Hematopoietic multipotent progenitor cell treated with erythropoietin and hydrocortisone succinate and interleukin-3 and kit ligand, for 17 days (in vitro differentiated cells): ENCODE results near the gene SH3BGR.

Experiments used
- DNase-seq: peaks from one replicate; pipeline ENCODE4 v3.0.0-alpha.2; 2015; ENCODE audit warnings: low spot score

The SH3BGR gene

DNA sequence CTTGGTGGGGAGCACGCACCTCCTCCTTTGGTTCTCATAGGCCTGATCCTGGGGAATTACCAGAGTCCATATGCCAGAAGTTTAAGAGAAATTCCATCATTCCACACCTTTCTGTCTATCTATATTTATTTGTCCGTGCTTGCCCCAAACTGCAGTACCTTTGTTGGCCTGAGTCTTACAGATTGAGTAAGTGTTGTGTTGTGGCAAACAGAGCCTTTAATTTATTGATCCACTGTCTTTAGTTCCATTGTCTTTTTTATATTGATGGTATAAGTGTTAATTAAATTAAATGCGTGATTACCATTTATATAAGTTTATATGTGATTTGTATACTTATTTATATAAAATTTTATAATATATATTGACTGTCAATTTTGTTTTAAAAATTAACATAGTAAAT, 4.9 kb downstream of the SH3BGR start:
- no peak for DNase-seq

DNA sequence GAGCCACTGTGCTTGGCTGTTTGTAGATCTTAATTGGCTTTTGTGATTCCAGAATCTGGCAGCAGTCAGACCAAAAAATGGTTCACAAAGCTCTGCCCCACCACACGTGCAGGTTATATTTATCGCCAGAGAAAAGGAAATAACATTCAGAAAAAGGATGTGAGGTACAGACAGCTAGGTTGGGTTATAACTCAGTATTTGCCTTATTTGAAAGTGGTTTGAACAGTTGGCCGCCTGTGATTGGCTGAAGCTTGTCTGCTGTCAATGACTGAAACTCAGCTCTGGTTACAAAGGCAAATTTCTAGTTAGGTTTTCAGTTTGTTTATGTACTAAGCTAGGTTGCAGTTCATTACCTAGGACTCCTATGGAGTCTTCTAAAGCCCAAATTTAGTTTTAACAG, 9.6 kb downstream of the SH3BGR start:
- DNase-seq = no peak

DNA sequence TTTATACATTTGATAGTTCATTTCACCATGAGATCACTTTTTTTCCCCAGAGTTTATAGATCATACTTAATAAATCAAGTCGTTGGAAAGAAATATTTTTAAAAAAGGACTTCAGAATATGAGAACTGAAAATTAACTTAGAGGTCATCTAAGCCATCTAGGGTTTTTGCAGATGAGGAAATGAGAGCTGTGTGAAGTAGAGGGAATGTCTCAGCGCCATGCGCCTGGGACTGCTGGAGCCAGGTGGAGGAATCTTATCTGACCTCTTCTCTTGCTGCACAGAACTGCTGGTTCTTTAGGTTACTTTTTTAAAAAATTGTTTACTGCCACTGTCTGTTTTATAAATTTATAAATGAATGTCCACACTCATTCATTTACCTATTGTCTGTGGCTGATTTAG, 11.5 kb downstream of the SH3BGR start:
- no peak for DNase-seq

DNA sequence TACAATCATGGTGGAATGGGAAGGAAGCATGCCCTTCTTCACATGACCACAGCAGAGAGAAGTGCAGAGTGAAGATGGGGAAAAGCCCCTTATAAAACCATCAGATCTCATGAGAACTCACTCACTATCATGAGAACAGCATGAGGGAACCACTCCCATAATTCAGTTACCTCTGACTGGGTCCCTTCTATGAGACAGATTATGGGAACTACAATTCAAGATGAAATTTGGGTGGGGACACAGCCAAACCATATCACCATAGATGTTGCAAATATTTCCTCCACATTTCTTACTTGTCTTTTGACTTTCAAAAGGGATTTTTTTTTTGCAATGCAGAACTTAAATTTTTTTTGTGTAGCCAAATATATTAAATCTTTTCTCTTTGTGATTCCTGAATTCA, 14.8 kb downstream of the SH3BGR start:
- no peak for DNase-seq

DNA sequence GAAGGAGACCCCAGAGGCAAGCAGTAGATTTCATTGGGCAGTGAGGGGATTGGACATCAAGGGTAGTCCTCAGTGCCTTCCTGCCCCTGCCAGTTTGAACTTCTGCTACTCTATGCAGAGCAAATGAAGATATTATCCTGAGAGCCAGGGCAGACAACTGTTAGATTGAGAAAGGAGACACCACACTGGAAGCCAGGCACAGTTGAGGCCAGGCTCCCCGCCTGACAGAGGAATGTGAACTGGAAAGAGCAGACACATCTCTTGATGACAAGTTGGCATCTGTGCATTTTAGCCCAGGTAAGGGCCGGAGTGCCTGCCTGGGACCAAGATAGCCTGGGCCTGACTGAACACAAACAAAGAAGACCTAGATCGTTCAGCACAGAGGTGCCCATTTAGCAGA, 16.0 kb downstream of the SH3BGR start:
- no peak for DNase-seq

DNA sequence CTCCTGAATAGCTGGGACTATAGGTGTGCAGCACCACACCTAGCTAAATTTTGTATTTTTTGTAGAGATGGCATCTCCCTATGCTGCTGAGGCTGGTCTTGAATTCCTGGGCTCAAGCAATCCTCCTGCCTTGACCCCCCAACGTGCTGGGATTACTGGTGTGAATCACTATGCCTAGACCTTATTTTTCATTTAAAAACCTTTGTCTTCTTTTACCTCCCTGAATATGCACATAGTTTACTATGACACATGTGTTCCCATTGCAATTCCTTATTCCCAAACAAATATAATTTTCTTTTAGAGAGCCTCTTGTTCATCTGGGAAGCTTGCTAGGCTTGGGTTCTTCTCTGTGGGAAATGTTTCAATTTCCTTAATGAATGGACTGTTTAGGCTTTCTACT, 16.8 kb downstream of the SH3BGR start:
- DNase-seq = no peak

DNA sequence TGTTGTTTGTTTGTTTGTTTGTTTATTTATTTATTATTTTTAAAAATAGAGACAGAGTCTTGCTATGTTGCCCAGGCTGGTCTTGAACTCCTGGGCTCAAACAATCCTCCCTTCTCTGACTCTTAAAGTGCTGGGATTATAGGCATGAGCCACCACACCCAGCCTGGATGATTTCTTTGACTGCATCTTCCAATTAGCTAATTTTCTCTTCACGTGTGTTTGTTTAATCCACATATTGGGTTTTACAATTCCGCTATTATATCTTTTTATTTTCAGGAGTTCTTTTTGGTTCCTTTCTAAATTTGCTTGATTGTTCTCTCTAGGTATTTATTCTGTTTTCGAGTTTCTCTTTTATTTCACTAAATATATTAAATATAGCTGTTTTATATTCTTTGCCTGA, 19.8 kb downstream of the SH3BGR start:
- no peak for DNase-seq

DNA sequence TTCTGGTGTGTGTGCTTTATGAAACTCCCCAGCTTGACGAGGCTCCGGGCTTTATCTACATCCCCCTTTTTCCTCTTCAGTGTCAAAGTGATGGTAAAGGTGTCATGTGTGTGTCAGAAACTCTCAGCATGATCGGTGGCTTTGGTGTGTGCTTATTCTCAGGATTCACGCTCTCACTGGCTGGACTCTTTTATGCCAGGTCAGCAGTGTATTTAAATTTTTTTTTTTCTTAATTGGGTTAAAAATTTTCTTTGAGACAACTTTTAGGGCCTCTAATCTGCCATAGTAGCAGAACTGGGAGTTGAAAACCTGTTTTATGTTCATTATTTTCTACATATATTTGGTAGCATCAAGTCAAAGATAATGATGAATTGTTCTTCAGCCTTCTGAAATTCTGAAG, 21.0 kb downstream of the SH3BGR start:
- DNase-seq = no peak

DNA sequence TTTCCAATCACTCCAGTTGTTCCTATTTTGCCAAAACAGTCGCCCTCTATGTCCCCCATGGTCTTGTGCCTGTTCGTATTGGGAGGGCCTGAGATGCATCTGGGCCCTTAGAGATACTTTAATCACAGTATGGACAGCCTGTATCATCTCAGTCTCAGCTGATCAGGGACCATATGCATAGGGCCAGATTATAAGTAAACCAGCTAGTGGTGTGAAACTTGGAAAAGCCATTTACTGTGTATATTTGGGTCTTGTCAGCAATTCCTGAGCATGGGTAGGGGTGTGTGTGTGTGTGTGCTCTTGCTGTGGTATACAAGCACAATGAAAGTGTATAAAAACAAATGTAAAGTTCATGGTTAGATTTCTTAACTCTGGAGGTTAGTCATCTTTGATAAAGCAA, 22.8 kb downstream of the SH3BGR start:
- no peak for DNase-seq

DNA sequence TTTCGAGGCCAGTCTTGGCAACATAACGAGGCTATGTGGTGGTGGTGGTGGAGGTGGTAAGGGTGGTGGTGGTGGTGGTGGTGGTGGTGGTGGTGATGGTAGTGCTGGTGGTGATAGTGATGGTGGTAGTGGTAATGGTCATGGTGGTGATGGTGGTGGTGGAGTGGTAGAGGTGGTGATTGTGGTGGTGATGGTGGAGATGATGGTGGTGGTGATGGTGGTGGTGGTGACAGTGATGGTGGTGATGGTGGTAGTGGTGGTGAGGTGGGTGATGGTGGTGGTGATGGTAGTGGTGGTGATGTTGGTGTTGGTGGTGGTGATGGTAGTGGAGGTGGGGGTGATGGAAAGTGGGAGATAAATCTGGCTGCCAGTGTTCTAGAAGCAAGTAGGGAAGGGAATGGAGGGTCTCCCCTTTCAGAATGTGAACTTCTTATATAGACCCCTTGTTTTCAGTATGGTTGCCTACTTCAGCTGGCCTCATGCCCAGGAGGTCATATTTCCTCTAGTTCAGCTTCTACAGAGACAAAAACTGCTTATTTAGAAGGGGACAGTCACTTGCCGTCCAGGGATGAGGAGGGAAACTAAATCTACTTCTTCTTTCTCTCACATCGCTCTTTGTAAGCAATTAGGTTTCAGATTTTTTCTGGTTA, 27.5 kb downstream of the SH3BGR start:
- no peak for DNase-seq

DNA sequence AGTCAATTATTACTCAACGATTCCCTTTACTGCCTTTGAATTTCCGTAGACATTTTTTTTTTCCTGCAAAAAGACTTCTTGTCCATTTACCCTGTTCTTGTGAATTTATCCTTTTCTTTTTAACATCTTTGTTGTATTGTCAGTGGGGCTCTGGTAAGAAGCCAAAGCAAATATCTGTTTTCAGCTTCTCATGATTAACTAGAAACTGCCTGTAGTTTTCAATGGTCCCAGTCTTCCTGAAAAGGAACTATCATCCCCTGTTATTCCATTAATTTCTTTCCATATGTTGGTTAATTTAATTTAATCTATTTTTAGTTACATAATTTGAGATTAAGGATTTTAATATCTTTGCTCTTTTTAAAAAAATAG, 28.0 kb downstream of the SH3BGR start:
- DNase-seq = no peak

DNA sequence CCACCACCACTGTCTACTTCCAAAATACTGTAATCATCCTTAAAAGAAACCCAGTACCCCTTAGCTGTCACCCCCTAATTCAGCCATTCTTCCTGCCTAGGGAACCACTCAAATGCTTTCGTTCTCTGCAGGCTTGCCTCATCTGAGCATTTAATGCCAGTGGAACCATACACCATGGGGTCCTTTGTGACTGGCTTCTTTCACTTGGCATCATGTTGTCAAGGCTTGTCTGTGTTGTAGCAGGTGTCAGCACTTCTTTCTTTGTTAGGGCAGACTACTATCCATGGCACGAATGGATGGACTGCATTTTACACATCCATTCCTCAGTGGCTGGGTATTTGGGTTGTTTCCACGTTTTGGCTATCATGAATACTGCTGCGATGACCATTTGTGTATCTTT, 28.5 kb downstream of the SH3BGR start:
- no peak for DNase-seq

DNA sequence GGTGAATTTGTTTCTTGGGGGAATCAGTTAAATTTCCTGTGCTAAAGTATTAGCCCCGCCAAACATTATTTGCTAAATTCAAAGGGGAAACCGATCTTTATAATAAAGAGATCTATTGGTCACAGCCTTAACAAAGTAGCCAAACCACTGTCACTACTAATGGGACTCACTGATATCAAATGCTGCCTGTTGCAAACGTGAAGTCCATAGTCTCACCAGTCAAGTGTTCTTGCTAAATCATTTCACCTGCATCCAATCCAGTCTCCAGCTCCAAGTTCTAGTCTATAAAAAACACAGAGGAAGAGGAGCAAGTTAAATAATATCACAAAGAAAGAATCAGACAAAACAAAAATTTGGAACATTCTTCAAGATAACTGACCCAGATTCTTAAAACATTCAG, 30.1 kb downstream of the SH3BGR start:
- DNase-seq = no peak

DNA sequence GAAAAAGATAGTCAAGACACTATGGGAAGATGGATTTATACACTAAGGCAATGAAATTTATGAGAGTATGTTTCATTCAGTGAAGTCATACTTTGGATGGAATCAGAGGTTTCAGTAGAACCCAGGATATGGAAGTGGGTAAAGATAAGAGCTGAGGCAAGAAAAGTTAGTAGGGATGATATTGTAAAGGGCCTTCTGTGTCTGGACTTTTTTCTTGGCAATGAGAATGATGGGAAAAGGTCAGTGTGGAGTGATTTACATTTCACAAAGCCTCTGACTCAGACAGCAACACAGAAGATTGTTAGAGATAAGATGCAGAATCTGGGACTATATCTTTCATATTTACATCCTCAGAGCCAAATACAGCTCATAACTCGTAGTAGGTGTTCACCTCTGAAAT, 32.1 kb downstream of the SH3BGR start:
- DNase-seq = no peak

DNA sequence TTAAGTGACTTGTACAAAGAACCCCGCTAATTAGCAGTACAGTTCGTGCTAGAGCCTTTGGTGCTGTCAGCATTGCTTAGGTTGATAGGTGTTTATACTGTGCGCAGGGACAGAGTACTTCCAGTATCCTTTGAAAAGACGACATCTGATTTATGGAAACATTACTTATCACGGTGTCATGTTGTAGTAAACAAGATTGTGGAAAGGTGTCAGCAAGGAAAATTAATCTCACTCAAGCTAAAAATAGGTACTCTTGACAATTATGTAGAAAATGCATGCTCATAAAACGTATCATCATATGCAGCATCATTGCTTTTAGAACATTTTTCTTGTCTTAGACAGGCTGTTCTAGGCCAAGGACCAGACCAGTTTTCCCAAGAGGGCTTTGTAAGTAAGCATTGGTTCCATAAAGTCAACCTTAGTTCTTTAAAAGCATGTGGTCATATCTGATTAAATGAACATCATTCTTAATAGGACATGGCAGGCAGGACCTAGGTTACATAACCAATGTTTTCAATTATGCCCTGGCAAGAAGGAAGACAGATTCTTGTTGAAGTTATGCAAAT, 33.0 kb downstream of the SH3BGR start:
- no peak for DNase-seq

DNA sequence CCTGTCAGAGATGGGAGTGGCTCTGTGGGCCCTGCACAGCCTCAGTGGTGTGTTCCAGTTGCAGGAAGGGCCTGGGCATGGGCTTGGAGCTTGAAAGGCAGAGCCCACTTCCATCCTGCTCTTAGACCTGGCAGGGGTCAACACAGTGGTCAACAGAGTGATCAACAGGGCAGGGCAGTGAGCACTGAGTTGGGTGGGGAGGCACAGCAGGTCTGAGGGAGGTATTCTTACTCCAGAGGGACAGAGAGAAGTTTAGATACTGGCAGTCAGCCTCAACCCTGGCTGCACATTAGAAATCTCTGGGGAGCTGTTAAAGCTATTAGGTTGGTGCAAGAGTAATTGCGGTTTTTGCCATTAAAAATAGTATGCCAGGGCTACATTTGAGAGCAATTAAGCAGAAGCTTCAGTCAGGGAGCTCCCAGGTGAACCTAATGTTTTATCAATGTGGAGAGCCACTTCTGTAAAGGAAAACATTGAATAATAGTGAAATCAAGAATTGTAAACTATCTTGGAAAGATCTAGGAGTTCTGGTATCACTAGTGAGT, 37.7 kb downstream of the SH3BGR start:
- DNase-seq = no peak

DNA sequence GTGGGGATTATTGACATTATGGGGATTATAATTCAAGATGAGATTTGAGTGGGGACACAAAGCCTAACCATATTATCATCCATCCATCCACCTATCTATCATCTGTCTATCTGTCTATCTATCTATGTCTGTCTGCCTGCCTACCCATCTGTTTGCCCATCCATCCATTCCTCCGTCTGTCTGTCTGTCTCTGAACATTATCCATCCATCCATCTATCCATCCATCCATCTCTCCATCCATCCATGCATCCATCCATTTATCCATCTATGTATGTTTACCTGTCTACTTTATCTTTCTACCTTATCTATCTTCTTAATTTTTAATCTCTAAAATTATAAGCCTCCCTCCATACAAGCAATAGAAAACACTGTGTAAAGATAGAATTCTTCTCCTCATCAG, 47.4 kb downstream of the SH3BGR start:
- no peak for DNase-seq

DNA sequence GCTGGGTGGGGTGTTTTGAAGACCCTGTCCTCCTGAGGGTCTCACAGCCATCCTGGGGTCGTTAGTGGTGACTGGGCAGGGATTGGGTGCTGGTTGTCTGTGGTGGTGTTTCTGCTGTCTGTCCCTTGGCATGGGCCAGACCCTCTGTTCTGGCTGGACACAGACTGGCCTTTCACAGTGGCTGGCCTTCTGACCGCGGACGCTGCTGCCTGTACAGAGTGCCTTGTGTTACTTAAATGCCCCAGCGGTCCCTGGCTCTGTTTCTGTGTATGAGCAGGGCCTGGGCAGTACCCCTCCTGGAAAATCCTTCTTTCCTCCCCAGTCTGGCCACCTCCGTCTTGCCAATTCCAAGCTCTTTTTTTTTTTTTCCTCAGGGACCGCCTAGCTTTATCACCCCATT, 50.9 kb downstream of the SH3BGR start:
- DNase-seq = no peak

DNA sequence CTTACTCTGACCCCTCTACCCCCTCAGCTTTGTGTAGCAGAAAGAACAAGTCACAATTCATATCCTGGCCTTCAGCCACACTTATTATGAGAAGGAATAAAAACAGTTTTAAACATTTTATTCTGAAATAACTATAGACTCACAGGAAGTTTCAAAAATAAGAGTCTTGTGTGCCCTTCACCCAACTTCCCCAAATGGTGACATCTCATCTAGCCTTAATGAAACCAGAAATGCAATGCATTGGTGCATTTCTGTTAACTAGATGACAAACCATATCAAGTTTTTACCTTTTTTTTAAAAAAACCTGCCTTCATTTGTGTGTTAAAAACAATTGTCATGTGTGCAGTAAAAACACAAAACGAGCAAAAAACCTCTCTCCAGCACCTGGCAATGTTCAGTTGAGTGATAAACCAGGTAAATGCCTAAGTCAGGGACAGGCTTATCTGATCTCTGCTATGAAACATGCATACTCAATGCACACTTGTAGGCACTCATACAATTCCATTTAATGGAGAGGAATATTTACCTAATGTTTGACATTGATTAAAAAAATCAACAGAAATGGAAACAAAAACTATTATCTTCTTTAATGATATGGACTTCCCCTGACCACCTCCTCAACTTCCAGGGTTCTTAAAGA, 51.5 kb downstream of the SH3BGR start:
- no peak for DNase-seq

DNA sequence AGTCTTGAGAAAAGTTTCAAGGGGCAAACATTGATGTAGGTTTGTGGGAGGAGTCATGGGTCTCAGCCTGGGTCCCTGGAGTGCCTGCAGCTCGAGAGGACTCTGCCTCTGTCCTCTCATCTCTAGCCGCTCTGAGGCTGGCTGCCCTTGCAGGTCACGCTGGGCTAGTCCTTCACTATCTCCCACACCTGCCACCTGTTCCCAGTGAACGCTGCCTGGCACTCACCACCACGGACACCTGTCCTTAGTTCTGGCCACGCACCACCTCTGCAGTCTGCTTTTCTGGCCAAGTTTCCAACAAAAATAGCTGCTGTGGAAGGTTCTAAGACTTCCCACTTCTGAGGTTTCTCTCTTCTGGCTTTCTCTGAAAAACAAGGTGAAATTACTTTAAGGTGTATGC, 52.5 kb downstream of the SH3BGR start:
- no peak for DNase-seq

DNA sequence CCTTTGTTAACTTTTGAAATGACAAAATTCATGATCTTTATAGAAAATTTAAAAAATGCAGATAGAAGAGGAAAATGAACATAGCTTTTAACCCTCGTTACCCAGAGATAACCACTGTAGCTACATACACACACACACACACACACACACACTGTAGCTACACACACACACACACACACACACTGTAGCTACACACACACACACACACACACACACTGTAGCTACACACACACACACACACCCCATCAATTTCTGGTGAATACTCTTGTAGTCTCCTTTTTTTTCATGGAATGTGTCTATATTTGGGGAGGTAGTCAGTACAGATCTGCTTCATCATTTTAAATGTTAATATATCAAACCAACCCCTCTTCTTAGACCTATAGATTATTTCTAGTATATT, 58.5 kb downstream of the SH3BGR start:
- DNase-seq = no peak

DNA sequence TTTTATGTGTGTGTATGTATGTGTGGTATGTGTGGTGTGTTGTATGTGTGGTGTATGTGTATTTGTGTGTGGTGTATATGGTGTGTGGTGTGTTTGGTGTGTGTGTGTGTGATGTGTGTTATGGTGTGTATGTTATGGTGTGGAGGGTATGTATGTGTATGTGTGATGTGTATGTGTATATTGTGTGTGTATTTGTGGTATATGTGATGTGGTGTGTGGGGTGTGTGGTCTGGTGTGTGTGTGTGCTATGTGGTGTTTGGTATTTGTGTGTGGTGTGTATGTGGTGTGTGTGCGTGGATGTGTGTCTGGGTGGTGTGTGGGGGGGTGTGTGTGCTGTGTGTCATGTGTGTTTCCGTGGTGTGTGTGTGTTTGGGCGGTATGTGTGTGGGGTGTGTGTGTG, 59.3 kb downstream of the SH3BGR start:
- no peak for DNase-seq

DNA sequence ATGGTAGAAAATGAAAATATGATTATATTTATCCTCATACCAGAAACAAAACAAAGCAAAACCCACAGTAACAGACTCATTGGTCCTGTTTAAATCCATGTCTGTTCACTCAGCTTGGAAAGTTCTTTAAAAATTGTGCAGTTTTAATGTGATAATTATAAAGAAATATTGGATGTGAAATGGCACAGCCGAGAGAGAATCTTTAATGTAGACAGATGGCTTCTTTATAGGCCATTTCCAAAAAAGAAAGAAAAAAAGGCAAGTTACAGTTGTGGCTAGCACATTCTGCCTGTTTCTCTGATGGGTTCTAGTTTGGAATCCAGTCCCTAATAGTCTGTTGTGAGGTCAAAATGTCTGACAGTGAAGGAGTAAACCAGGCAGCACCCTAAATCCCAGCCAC, 62.0 kb downstream of the SH3BGR start:
- DNase-seq = no peak
